ENCODE measurements around the gene CCM2L.

Gene CCM2L

GRCh38 chr20:31969991-31970390 is 40.2 kb upstream of the CCM2L start:
- H3K4me3 ChIP-seq (ENCODE audit: low read depth, low read length), result no peak overlapping the region
- no peak for TF ChIP-seq CTCF (IDR thresholded peaks at IDR 0.05; ENCODE audit: low read depth, low read length)

GRCh38 chr20:31972471-31973021 is 37.7 kb upstream of the CCM2L start:
- no peak for TF ChIP-seq CTCF (IDR thresholded peaks at IDR 0.05; ENCODE audit: low read depth, low read length)
- H3K4me3 ChIP-seq (ENCODE audit: low read depth, low read length), result no peak overlapping the region

- H3K4me3 ChIP-seq (ENCODE audit: low read depth, low read length), result no peak overlapping the region
- no peak for TF ChIP-seq CTCF (IDR thresholded peaks at IDR 0.05; ENCODE audit: low read depth, low read length)
These were observed 35.9 kb upstream of the CCM2L start for GRCh38 chr20:31974296-31974695.

- no peak overlapping the region for H3K4me3 ChIP-seq (ENCODE audit: low read depth, low read length)
- TF ChIP-seq CTCF (IDR thresholded peaks at IDR 0.05; ENCODE audit: low read depth, low read length), result no peak
These were observed 35.2 kb upstream of the CCM2L start for GRCh38 chr20:31974951-31975487.

- H3K4me3 ChIP-seq (ENCODE audit: low read depth, low read length), result no peak overlapping the region
- no peak for TF ChIP-seq CTCF (IDR thresholded peaks at IDR 0.05; ENCODE audit: low read depth, low read length)
These were observed 34.4 kb upstream of the CCM2L start for GRCh38 chr20:31975874-31976273.

GRCh38 chr20:31977080-31977479 is 33.2 kb upstream of the CCM2L start:
- H3K4me3 ChIP-seq (ENCODE audit: low read depth, low read length), result no peak overlapping the region
- no peak for TF ChIP-seq CTCF (IDR thresholded peaks at IDR 0.05; ENCODE audit: low read depth, low read length)

- no peak overlapping the region for H3K4me3 ChIP-seq (ENCODE audit: low read depth, low read length)
- no peak for TF ChIP-seq CTCF (IDR thresholded peaks at IDR 0.05; ENCODE audit: low read depth, low read length)
These were observed 30.4 kb upstream of the CCM2L start for GRCh38 chr20:31979713-31980426.

Measured in WI38 (cell line).